PC-9 (cell line): ENCODE measurements around the gene PPP1R1A. TPM values are rescaled to one million over a fixed set of nuclear protein-coding genes. Genes with fewer than 3 reads are reported as not detected.

Source experiments
- BruUV-seq: library from RNA; stranded (reverse); fragments of 400-500 nt; replicated peaks from 2 replicates; lab custom pipeline; 2021; lab: Mats Ljungman, UMichigan
- CTCF ChIA-PET: fragments of 300-600 bp; sonication (Branson Sonifier 250); formaldehyde crosslinking; loops from one replicate; lab custom pipeline; 2022; ENCODE audit warnings: antibody characterized with exemption; lab: Charles Lee
- POLR2A ChIA-PET: fragments of 300-600 bp; sonication (Branson Sonifier 250); formaldehyde crosslinking; loops from one replicate; lab custom pipeline; 2022; ENCODE audit warnings: antibody characterized with exemption; ENCODE audit not compliant: unreplicated experiment; lab: Charles Lee
- DNase-seq, 2 experiments: peaks; one replicate each; pipeline versions ENCODE4 v3.0.0 to v3.0.0-alpha.2; 2015 to 2022; ENCODE audit warnings: mixed read lengths in 1 of 2
- H2AFZ ChIP-seq: fragments of 200-600 bp; sonication (generic); 2 replicates; pipeline ENCODE4 v1.8.1; 2017; ENCODE audit warnings: antibody characterized with exemption
- H3F3A ChIP-seq: fragments of 200-600 bp; sonication (generic); 2 replicates; pipeline ENCODE4 v1.8.1; 2017; ENCODE audit warnings: antibody characterized with exemption, mild to moderate bottlenecking, low read depth; ENCODE audit not compliant: insufficient read depth
- H3K27ac ChIP-seq: fragments of 200-600 bp; sonication (generic); 2 replicates; pipeline ENCODE4 v1.6.1; 2016; ENCODE audit warnings: mixed run types
- H3K27me3 ChIP-seq: fragments of 200-600 bp; sonication (generic); 2 replicates; pipeline ENCODE4 v1.6.1; 2016; ENCODE audit warnings: low read depth, mixed run types; ENCODE audit not compliant: insufficient read depth
- H3K36me3 ChIP-seq: fragments of 200-600 bp; sonication (generic); 2 replicates; pipeline ENCODE4 v1.6.1; 2016; ENCODE audit warnings: low read depth, mixed run types
- H3K4me1 ChIP-seq: fragments of 200-600 bp; sonication (generic); replicated peaks from 2 replicates; pipeline ENCODE4 v1.6.1; 2016; ENCODE audit warnings: mixed run types; ENCODE audit not compliant: insufficient read depth
- H3K4me2 ChIP-seq: fragments of 200-600 bp; sonication (generic); 2 replicates; pipeline ENCODE4 v1.6.1; 2017; ENCODE audit warnings: mixed run types
- H3K4me3 ChIP-seq: fragments of 200-600 bp; sonication (generic); 2 replicates; pipeline ENCODE4 v1.6.1; 2016; ENCODE audit warnings: mixed run types
- H3K79me2 ChIP-seq: fragments of 200-600 bp; sonication (generic); 2 replicates; pipeline ENCODE4 v1.6.1; 2017; ENCODE audit warnings: low read depth, mixed run types
- H3K9me2 ChIP-seq: fragments of 200-600 bp; sonication (generic); 2 replicates; pipeline ENCODE4 v1.8.1; 2017; ENCODE audit warnings: mild to moderate bottlenecking; ENCODE audit not compliant: insufficient read depth
- H3K9me3 ChIP-seq: fragments of 200-600 bp; sonication (generic); 2 replicates; pipeline ENCODE4 v1.8.1; 2016; ENCODE audit warnings: low read depth; ENCODE audit not compliant: insufficient read depth
- H4K20me1 ChIP-seq: fragments of 200-600 bp; sonication (generic); 2 replicates; pipeline ENCODE4 v1.8.1; 2017; ENCODE audit not compliant: insufficient read depth
- EZH2 ChIP-seq: fragments of 200-600 bp; sonication (generic); IDR thresholded peaks from 2 replicates; pipeline ENCODE4 v1.8.0; 2017; ENCODE audit warnings: antibody characterized with exemption, low read depth
- intact Hi-C: fragments of 100-400 bp; cut with micrococcal nuclease; formaldehyde crosslinking; loops from one replicate; pipeline ENCODE4 v1.10.0; 2022; ENCODE audit not compliant: unreplicated experiment
- total RNA-seq: library from RNA; stranded (reverse); gene quantifications from 2 replicates; pipeline ENCODE4 v1.2.3, GENCODE V29; 2021
- TF ChIP-seq, protein P1 (sequence below): fragments of 200-600 bp; sonication (generic); conservative IDR thresholded peaks from 2 replicates; pipeline ENCODE4 v1.6.1; 2017; ENCODE audit warnings: mixed run types, antibody characterized with exemption, mild to moderate bottlenecking, moderate library complexity

PPP1R1A gene
- total RNA-seq, 1 experiment from 2014 or later: not detected

GRCh38 chr12:54562750-54563356 lies 25.6 kb downstream of the PPP1R1A start:
- Histone ChIP-seq H3K4me2 (no peak overlapping the region), H3K9me2 (no peaks in the 10 kb centered on the region), H3K79me2 (no peaks in the 10 kb centered on the region), H3K27me3 (peaks cover 88% of the 10 kb centered on the region), H3K36me3 (no peaks in the 10 kb centered on the region), H3K4me3 (no peak overlapping the region), H4K20me1 (no peaks in the 10 kb centered on the region; the same call in 1 of the 2 replicates), H3F3A (no peaks in the 10 kb centered on the region), H3K27ac (no peak overlapping the region), H3K4me1 (no peaks in the 10 kb centered on the region), H3K9me3 (no peaks in the 10 kb centered on the region), H2AFZ (no peak overlapping the region)
- intact Hi-C loops: no loop called here
- ChIA-PET POLR2A (no interaction called here), CTCF (no interaction called here)
- TF ChIP-seq, protein P1, sequence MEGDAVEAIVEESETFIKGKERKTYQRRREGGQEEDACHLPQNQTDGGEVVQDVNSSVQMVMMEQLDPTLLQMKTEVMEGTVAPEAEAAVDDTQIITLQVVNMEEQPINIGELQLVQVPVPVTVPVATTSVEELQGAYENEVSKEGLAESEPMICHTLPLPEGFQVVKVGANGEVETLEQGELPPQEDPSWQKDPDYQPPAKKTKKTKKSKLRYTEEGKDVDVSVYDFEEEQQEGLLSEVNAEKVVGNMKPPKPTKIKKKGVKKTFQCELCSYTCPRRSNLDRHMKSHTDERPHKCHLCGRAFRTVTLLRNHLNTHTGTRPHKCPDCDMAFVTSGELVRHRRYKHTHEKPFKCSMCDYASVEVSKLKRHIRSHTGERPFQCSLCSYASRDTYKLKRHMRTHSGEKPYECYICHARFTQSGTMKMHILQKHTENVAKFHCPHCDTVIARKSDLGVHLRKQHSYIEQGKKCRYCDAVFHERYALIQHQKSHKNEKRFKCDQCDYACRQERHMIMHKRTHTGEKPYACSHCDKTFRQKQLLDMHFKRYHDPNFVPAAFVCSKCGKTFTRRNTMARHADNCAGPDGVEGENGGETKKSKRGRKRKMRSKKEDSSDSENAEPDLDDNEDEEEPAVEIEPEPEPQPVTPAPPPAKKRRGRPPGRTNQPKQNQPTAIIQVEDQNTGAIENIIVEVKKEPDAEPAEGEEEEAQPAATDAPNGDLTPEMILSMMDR: no peak
- no peak for TF ChIP-seq EZH2
- BruUV-seq: no TSS peak
- no peak for DNase-seq

GRCh38 chr12:54561164-54561563 lies 27.3 kb downstream of the PPP1R1A start:
- ChIA-PET CTCF (no interaction called here), POLR2A (no interaction called here)
- H3K4me2 ChIP-seq: no peak overlapping the region
- H3F3A ChIP-seq: no peaks in the 10 kb centered on the region
- H3K4me1 ChIP-seq: no peaks in the 10 kb centered on the region
- no peaks in the 10 kb centered on the region for H3K36me3 ChIP-seq
- no peaks in the 10 kb centered on the region for H3K9me3 ChIP-seq
- H3K4me3 ChIP-seq: no peak overlapping the region
- H3K79me2 ChIP-seq: no peaks in the 10 kb centered on the region
- no peak for TF ChIP-seq EZH2
- TF ChIP-seq, protein P1: no peak
- no peaks in the 10 kb centered on the region for H3K9me2 ChIP-seq
- H3K27ac ChIP-seq: no peak overlapping the region
- DNase-seq: no peak
- H4K20me1 ChIP-seq: no peaks in the 10 kb centered on the region; the same call in 1 of the 2 replicates
- no peak overlapping the region for H2AFZ ChIP-seq
- peaks cover 85% of the 10 kb centered on the region for H3K27me3 ChIP-seq
- intact Hi-C loops: no loop called here
- no TSS peak for BruUV-seq

DNA sequence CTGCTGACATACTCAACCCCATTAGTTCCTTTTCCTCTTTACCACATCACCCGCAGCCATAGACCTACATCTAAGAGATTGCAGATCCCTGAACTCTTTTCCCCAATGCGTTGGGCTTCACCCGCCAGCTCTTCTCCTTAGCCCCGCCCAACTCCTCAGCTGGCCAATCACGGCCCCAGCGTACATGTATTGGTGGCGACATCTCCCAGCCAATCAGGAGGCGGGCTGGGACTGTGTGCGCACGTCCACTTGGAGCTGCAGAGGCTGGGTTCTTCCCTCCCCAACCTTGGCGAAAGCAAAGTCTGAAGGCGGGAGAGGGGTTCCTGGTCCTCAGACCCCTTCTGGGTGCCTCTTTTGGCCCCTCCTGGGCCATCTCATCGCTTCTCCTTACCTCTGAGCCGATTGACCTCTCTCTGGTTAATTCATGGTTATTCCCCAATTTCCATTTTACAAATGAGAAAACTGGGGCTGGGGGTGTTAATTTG lies 28.0 kb downstream of the PPP1R1A start:
- TF ChIP-seq, protein P1: no peak
- no peak for TF ChIP-seq EZH2
- no peak overlapping the region for H2AFZ ChIP-seq
- H3K27me3 ChIP-seq: peaks cover 82% of the 10 kb centered on the region
- H3K9me2 ChIP-seq: no peaks in the 10 kb centered on the region
- BruUV-seq: no TSS peak
- H3K9me3 ChIP-seq: no peaks in the 10 kb centered on the region
- H3F3A ChIP-seq: no peaks in the 10 kb centered on the region
- no peaks in the 10 kb centered on the region for H3K36me3 ChIP-seq
- H4K20me1 ChIP-seq: no peaks in the 10 kb centered on the region; the same call in 1 of the 2 replicates
- ChIA-PET CTCF (no interaction called here), POLR2A (no interaction called here)
- no peak overlapping the region for H3K4me2 ChIP-seq
- H3K27ac ChIP-seq: no peak overlapping the region
- no peaks in the 10 kb centered on the region for H3K79me2 ChIP-seq
- intact Hi-C loops: no loop called here
- DNase-seq: no peak
- H3K4me1 ChIP-seq: no peaks in the 10 kb centered on the region
- no peak overlapping the region for H3K4me3 ChIP-seq
